GM18499 (cell line): ENCODE measurements around the gene TOMM20.
"Not testable (repeated sequence)": the region's sequence is repeated elsewhere in the genome, so short reads cannot be mapped to it uniquely, and the experiment has no call there.

Experiments used
- ATAC-seq: cut with Tn5 transposase; IDR thresholded peaks from one replicate; pipeline ENCODE4 v1.9.1; 2021; ENCODE audit warnings: moderate number of reproducible peaks; ENCODE audit not compliant: insufficient read depth, unreplicated experiment

The TOMM20 gene

GRCh38 chr1:235105051-235106043, 23.3 kb downstream of the TOMM20 start:
- peak; percentile 71 for ATAC-seq

GRCh38 chr1:235102993-235103411, 25.6 kb downstream of the TOMM20 start:
- ATAC-seq: no peak

DNA sequence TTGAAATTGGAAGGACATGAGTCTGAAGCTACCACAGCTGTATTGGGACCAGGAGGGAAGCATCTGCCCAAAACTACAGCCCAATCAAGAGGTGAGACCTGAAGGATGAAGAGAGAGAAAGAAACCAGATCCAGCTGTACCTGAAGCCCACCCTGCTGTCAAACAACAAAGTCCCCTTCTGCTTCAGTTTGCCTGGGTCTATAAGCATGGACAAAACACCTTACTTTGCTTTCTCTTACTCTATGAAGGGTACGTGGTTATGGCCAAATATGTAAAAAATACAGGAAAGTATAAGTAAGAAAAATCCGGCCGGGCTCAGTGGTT, 26.4 kb downstream of the TOMM20 start:
- no peak for ATAC-seq

DNA sequence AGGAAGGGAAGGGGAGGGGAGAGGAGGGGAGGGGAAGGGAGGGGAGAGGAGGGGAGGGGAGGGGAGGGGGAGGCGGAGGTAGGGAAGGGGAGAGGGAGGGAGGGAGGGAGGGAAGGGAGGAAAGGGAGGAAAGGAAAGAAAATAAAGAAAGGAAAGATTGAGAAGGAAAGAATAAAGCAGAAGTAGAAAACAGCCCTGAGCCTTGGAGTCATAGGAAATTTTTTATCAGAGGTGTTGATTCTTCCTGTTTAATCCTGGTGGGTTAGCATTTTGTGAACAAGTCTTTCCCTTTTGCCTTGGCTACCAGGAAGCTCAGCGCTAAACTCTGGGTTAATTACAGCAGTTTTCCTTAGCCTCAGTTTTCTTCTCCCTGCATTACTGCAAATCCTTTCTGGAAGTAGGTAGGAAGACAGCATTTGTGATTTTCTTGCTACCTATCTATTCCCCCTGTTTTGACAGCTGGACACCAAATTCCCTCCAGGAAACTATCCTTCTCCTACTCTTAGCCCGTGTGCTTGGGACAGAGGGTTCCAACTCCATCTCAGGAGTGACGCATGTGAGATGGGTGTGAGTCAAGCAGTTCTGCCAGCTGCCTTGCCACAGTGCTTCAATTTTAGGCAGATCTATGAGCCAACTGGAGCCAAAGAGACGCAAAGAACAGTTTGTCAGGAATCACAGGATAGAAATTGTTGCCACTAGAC, 26.9 kb downstream of the TOMM20 start:
- ATAC-seq: no peak

GRCh38 chr1:235100194-235100772, 28.4 kb downstream of the TOMM20 start:
- ATAC-seq: no peak

DNA sequence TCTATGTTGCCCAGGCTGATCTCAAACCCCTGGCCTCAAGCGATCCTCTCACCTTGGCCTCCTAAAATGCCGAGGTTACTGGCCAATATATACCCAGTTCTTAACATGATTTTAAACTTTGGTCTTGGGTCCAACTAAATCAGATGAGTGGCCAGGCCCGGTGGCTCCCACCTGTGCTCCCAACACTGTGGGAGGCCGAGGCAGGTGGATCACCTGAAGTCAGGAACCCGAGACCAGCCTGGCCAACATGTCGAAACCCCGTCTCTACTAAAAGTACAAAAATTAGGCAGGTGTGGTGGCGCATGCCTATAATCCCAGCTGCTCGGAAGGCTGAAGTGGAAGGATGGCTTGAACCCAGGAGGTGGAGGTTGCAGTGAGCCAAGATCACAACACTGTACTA, 29.6 kb downstream of the TOMM20 start:
- ATAC-seq: no peak

DNA sequence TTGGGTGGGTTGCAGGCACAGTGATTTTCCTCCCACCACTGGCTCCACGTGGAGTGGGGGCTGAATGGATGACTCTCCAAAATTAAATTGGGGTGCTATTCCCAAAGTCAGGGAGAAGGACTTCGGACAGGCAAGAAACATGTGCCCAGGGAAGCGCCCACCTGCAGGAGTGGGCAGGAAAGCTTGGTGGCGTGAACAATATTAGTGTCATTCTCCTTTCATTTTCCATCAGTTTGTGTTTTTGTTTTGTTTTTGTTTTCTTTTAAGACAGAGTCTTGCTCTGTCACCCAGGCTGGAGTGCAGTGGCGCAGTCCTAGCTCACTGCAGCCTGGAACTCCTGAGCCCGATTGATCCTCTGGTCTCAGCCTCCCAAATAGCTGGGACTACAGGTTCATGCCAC, 30.1 kb downstream of the TOMM20 start:
- ATAC-seq: no peak

DNA sequence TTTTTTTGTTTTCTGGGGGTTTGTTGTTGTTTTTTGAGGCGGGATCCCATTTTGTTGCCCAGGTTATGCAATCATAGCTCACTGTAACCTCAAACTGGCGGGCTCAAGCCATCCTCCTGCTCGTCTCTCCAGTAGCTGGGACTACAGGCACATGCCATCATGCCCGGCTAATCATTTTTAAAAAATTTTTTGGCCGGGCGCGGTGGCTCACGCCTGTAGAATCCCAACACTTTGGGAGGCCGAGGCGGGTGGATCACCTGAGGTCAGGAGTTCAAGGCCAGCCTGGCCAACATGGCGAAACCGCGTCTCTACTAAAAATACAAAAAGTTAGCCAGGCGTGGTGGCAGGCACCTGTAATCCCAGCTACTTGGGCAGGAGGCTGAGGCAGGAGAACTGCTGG, 31.1 kb downstream of the TOMM20 start:
- not testable (repeated sequence) for ATAC-seq

GRCh38 chr1:235095938-235096562, 32.6 kb downstream of the TOMM20 start:
- no peak for ATAC-seq

- ATAC-seq: no peak
Observed at GRCh38 chr1:235093696-235094592, 34.7 kb downstream of the TOMM20 start.

GRCh38 chr1:235093013-235093695, 35.5 kb downstream of the TOMM20 start:
- no peak for ATAC-seq

- not testable (repeated sequence) for ATAC-seq
Observed at GRCh38 chr1:235092415-235092814, 36.2 kb downstream of the TOMM20 start.

DNA sequence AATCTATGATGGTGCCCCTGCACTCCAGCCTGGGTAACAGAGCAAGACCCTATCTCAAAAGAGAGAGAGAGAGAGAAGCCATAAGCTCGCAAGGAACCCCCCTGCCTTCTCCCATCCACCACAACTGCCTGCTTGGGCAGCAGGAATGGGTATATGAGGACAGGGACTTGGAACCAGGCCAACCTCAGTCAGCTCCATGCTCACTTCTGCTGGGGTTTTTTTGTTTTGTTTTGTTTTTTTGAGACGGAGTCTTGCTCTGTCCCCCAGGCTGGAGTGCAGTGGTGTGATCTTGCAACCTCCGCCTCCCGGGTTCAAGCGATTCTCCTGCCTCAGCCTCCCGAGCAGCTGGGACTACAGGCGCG, 36.6 kb downstream of the TOMM20 start:
- not testable (repeated sequence) for ATAC-seq

- ATAC-seq: not testable (repeated sequence)
Observed at GRCh38 chr1:235091319-235092044, 37.2 kb downstream of the TOMM20 start.

GRCh38 chr1:235090406-235091069, 38.1 kb downstream of the TOMM20 start:
- no peak for ATAC-seq

GRCh38 chr1:235088907-235089306, 39.7 kb downstream of the TOMM20 start:
- no peak for ATAC-seq

DNA sequence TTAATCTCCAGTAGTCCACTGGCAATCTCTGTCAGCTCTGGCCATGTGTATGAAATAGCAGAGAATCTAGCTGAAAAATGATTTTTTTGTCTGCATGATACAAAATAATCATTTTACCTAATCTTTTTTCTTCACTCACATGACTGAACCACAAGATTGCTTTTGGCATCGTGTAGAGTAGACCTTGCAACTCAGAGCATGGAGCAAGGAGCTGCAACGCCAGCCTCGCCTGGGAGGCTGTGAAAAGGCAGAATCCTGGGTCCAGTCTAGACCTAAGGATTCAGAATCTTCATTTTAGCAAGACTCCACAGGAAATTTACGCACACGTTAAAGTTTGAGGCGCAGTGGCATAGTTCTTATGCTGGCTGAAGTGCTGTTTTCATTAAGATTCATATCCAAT, 40.2 kb downstream of the TOMM20 start:
- ATAC-seq: no peak

GRCh38 chr1:235087906-235088305, 40.7 kb downstream of the TOMM20 start:
- ATAC-seq: no peak
